Keratinocyte (primary cell): ENCODE data around the gene FBXO42. TPM values are rescaled to one million over a fixed set of nuclear protein-coding genes. Genes with fewer than 3 reads are reported as not detected.
A peak's percentile ranks its signal among the peaks of the same experiment; 100 is the strongest.

Experiments
- DNase-seq: peaks from one replicate; pipeline ENCODE4 v3.0.0-alpha.2; 2011; ENCODE audit warnings: low read depth, missing footprints, low spot score
- FAIRE-seq: peaks from 2 replicates; lab custom pipeline; 2011; peaks lifted over from hg19 to GRCh38; lab: Jason Lieb, UNC
- H2AFZ ChIP-seq: 2 replicates; pipeline ENCODE4 v1.6.0; 2012; ENCODE audit warnings: low read length, control low read depth, inconsistent platforms; ENCODE audit not compliant: control insufficient read depth
- H3K27ac ChIP-seq: 2 replicates; pipeline ENCODE4 v1.5.1; 2011; ENCODE audit warnings: low read length; ENCODE audit not compliant: control insufficient read depth, insufficient read depth
- H3K27me3 ChIP-seq: 3 replicates; pipeline ENCODE4 v1.6.0; 2011; ENCODE audit warnings: low read length; ENCODE audit not compliant: control insufficient read depth, insufficient read depth; ENCODE audit errors: extremely low read depth
- H3K36me3 ChIP-seq, 2 experiments: 2 replicates in 1 of 2; 3 replicates in 1 of 2; pipeline ENCODE4 v1.5.1; 2011; ENCODE audit warnings: low read length in 2 of 2, mild to moderate bottlenecking in 1 of 2; ENCODE audit not compliant: control insufficient read depth in 2 of 2, insufficient read depth in 2 of 2; ENCODE audit errors: extremely low read depth in 1 of 2
- H3K4me1 ChIP-seq: 3 replicates; pipeline ENCODE4 v1.5.1; 2011; ENCODE audit warnings: low read length; ENCODE audit not compliant: control insufficient read depth, insufficient read depth; ENCODE audit errors: extremely low read depth
- H3K4me2 ChIP-seq: 3 replicates; pipeline ENCODE4 v1.6.0; 2011; ENCODE audit warnings: low read depth, low read length; ENCODE audit not compliant: control insufficient read depth, insufficient read depth; ENCODE audit errors: extremely low read depth
- H3K4me3 ChIP-seq, 3 experiments: fragments of 200-600 bp in 1 of 3; sonication (generic) in 1 of 3; 2 replicates in 2 of 3; 3 replicates in 1 of 3; pipeline ENCODE4 v1.5.1; 2011 to 2016; ENCODE audit warnings: low read length in 3 of 3, mild to moderate bottlenecking in 3 of 3, control low read depth in 2 of 3, inconsistent platforms in 1 of 3, low read depth in 1 of 3, mixed read lengths in 1 of 3, mixed run types in 1 of 3, moderate library complexity in 1 of 3; ENCODE audit not compliant: control insufficient read depth in 2 of 3, insufficient read depth in 2 of 3; ENCODE audit errors: extremely low read depth in 1 of 3
- H3K79me2 ChIP-seq: 2 replicates; pipeline ENCODE4 v1.6.0; 2012; ENCODE audit warnings: low read length; ENCODE audit not compliant: control insufficient read depth, insufficient read depth
- H3K9ac ChIP-seq: 3 replicates; pipeline ENCODE4 v1.6.0; 2011; ENCODE audit warnings: low read length; ENCODE audit not compliant: control insufficient read depth, insufficient read depth; ENCODE audit errors: extremely low read depth
- H3K9me1 ChIP-seq: 3 replicates; pipeline ENCODE4 v1.6.0; 2011; ENCODE audit warnings: low read length; ENCODE audit not compliant: control insufficient read depth, insufficient read depth; ENCODE audit errors: extremely low read depth
- H3K9me3 ChIP-seq: 2 replicates; pipeline ENCODE4 v1.5.1; 2012; ENCODE audit warnings: low read depth, low read length; ENCODE audit not compliant: control insufficient read depth
- H4K20me1 ChIP-seq: 3 replicates; pipeline ENCODE4 v1.6.0; 2011; ENCODE audit warnings: low read length; ENCODE audit not compliant: control insufficient read depth, insufficient read depth; ENCODE audit errors: extremely low read depth
- EZH2 ChIP-seq: IDR thresholded peaks from one replicate; pipeline ENCODE4 v1.6.1; 2012; ENCODE audit warnings: inconsistent platforms, mild to moderate bottlenecking, low read length, moderate library complexity
- dilution Hi-C: fragments of 300-500 bp; cut with MboI; formaldehyde crosslinking; loops from one replicate; pipeline ENCODE4 v1.7.0; 2020; ENCODE audit warnings: low sequenced_read_pairs; ENCODE audit not compliant: extremely low pct_ligation_motif_present
- polyA plus RNA-seq, 5 experiments: library from polyadenylated mRNA; depleted of rRNA in 3 of 5; stranded (reverse) in 3 of 5; stranded (forward) in 1 of 5; unstranded in 1 of 5; fragments of >200 nt; gene quantifications; 1 replicate in 1 of 5; 2 replicates in 3 of 5; 3 replicates in 1 of 5; pipeline versions ENCODE4 v1.2.1 to v1.2.3, GENCODE V29; 2011 to 2012; ENCODE audit warnings: missing spikeins in 2 of 5, low read depth in 1 of 5, low replicate concordance in 1 of 5
- TF ChIP-seq, protein P1 (sequence below), 3 experiments: IDR thresholded peaks in 1 of 3; conservative IDR thresholded peaks in 1 of 3; optimal IDR thresholded peaks in 1 of 3; 2 replicates in 2 of 3; 3 replicates in 1 of 3; pipeline versions ENCODE3 to v1.5.1; 2011; ENCODE audit warnings: low read length in 3 of 3, mild to moderate bottlenecking in 3 of 3, moderate library complexity in 2 of 3, control low read depth in 1 of 3, inconsistent platforms in 1 of 3; ENCODE audit not compliant: insufficient read depth in 2 of 3; ENCODE audit errors: extremely low read depth in 1 of 3

The FBXO42 gene
- polyA plus RNA-seq, 1 donor (not counting 4 experiments of a cell fraction or from before 2014, with no cell fraction given), result 14.1 TPM

GRCh38 chr1:16211824-16212223, 140.5 kb downstream of the FBXO42 start:
- Histone ChIP-seq H3K27me3 (no peaks in the 10 kb centered on the region), H3K4me1 (peaks cover 39% of the 10 kb centered on the region), H2AFZ (peak overlapping the region; percentile 63), H3K36me3 (no peaks in the 10 kb centered on the region), H3K79me2 (no peaks in the 10 kb centered on the region), H3K9me1 (no peaks in the 10 kb centered on the region), H3K4me3 (peak overlapping the region in 2 of 3 experiments; percentile 46 to 60), H3K27ac (peak overlapping the region; percentile 21), H3K9ac (peak overlapping the region; percentile 53), H3K4me2 (peak overlapping the region; percentile 89), H4K20me1 (no peaks in the 10 kb centered on the region), H3K9me3 (no peaks in the 10 kb centered on the region)
- dilution Hi-C loops, result no loop called here
- FAIRE-seq, result no peak
- TF ChIP-seq EZH2, result no peak
- TF ChIP-seq, protein P1, sequence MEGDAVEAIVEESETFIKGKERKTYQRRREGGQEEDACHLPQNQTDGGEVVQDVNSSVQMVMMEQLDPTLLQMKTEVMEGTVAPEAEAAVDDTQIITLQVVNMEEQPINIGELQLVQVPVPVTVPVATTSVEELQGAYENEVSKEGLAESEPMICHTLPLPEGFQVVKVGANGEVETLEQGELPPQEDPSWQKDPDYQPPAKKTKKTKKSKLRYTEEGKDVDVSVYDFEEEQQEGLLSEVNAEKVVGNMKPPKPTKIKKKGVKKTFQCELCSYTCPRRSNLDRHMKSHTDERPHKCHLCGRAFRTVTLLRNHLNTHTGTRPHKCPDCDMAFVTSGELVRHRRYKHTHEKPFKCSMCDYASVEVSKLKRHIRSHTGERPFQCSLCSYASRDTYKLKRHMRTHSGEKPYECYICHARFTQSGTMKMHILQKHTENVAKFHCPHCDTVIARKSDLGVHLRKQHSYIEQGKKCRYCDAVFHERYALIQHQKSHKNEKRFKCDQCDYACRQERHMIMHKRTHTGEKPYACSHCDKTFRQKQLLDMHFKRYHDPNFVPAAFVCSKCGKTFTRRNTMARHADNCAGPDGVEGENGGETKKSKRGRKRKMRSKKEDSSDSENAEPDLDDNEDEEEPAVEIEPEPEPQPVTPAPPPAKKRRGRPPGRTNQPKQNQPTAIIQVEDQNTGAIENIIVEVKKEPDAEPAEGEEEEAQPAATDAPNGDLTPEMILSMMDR (optimal IDR thresholded peaks at IDR 0.05 in 1 of 3, IDR thresholded peaks at IDR 0.05 in 1 of 3, conservative IDR thresholded peaks at IDR 0.05 in 1 of 3; ENCODE audit: extremely low read depth in 1 of 3, insufficient read depth in 2 of 3, low read length in 3 of 3), result no peak
- no peak for DNase-seq

- no peak overlapping the region for H3K27ac ChIP-seq
- H3K4me1 ChIP-seq, result peaks cover 36% of the 10 kb centered on the region
- H4K20me1 ChIP-seq, result no peaks in the 10 kb centered on the region
- no peak for TF ChIP-seq EZH2
- TF ChIP-seq, protein P1 (optimal IDR thresholded peaks at IDR 0.05 in 1 of 3, IDR thresholded peaks at IDR 0.05 in 1 of 3, conservative IDR thresholded peaks at IDR 0.05 in 1 of 3; ENCODE audit: extremely low read depth in 1 of 3, insufficient read depth in 2 of 3, low read length in 3 of 3), result no peak
- H3K4me3 ChIP-seq, result no peak overlapping the region
- no peak for DNase-seq
- H3K9me1 ChIP-seq, result no peaks in the 10 kb centered on the region
- H3K9ac ChIP-seq, result no peak overlapping the region
- H3K9me3 ChIP-seq, result no peaks in the 10 kb centered on the region
- H3K36me3 ChIP-seq, result no peaks in the 10 kb centered on the region
- dilution Hi-C loops, result no loop called here
- H3K4me2 ChIP-seq, result no peak overlapping the region
- H3K79me2 ChIP-seq, result no peaks in the 10 kb centered on the region
- FAIRE-seq, result no peak
- no peak overlapping the region for H2AFZ ChIP-seq
- H3K27me3 ChIP-seq, result no peaks in the 10 kb centered on the region
Measured at GRCh38 chr1:16210581-16210980, 141.7 kb downstream of the FBXO42 start.
